A204.1 (cell line): ENCODE measurements around the gene ABCC10.
"Not testable (repeated sequence)": the region's sequence is repeated elsewhere in the genome, so short reads cannot be mapped to it uniquely, and the experiment has no call there.

Source experiments
- FAIRE-seq: peaks from 2 replicates; lab custom pipeline; 2012; peaks lifted over from hg19 to GRCh38; lab: Jason Lieb, UNC

The ABCC10 gene

GRCh38 chr6:43447604-43448003 lies 20.3 kb downstream of the ABCC10 start:
- no peak for FAIRE-seq

- FAIRE-seq: no peak
Observed at GRCh38 chr6:43448916-43449315, 21.6 kb downstream of the ABCC10 start.

- FAIRE-seq: no peak
Observed at GRCh38 chr6:43450699-43451131, 23.4 kb downstream of the ABCC10 start.

GRCh38 chr6:43451348-43451747 lies 24.0 kb downstream of the ABCC10 start:
- FAIRE-seq: no peak

- no peak for FAIRE-seq
Observed at GRCh38 chr6:43451939-43452338, 24.6 kb downstream of the ABCC10 start.

- no peak for FAIRE-seq
Observed at GRCh38 chr6:43452896-43453295, 25.6 kb downstream of the ABCC10 start.

- no peak for FAIRE-seq
Observed at GRCh38 chr6:43453831-43454230, 26.5 kb downstream of the ABCC10 start.

GRCh38 chr6:43454290-43454695 lies 27.0 kb downstream of the ABCC10 start:
- no peak for FAIRE-seq

GRCh38 chr6:43454696-43455530 lies 27.6 kb downstream of the ABCC10 start:
- no peak for FAIRE-seq

GRCh38 chr6:43455531-43456428 lies 28.4 kb downstream of the ABCC10 start, which contains the start of gene DLK2:
Gene DLK2 (minus strand): TSS chr6:43455548. CDS start chr6:43454825, 723 bp downstream.
- FAIRE-seq: no peak

GRCh38 chr6:43457643-43458042 lies 30.3 kb downstream of the ABCC10 start:
- no peak for FAIRE-seq

- FAIRE-seq: not testable (repeated sequence)
Observed at GRCh38 chr6:43458154-43458553, 30.8 kb downstream of the ABCC10 start.

GRCh38 chr6:43459535-43459934 lies 32.2 kb downstream of the ABCC10 start:
- no peak for FAIRE-seq

- no peak for FAIRE-seq
Observed at GRCh38 chr6:43460032-43460431, 32.7 kb downstream of the ABCC10 start.

- FAIRE-seq: no peak
Observed at GRCh38 chr6:43461936-43462335, 34.6 kb downstream of the ABCC10 start.

- FAIRE-seq: no peak
Observed at GRCh38 chr6:43464337-43464736, 37.0 kb downstream of the ABCC10 start.

GRCh38 chr6:43465948-43466347 lies 38.6 kb downstream of the ABCC10 start:
- no peak for FAIRE-seq

GRCh38 chr6:43467265-43467664 lies 39.9 kb downstream of the ABCC10 start:
- not testable (repeated sequence) for FAIRE-seq

- no peak for FAIRE-seq
Observed at GRCh38 chr6:43467752-43468151, 40.4 kb downstream of the ABCC10 start.

GRCh38 chr6:43468240-43468639 lies 40.9 kb downstream of the ABCC10 start:
- FAIRE-seq: no peak

GRCh38 chr6:43468748-43469681 lies 41.7 kb downstream of the ABCC10 start:
- FAIRE-seq: no peak

GRCh38 chr6:43469947-43470346 lies 42.6 kb downstream of the ABCC10 start:
- no peak for FAIRE-seq
